Activated CD4-positive, alpha-beta T cell treated with anti-CD3 and anti-CD28 coated beads for 1 hour (primary cell): Measurements from ENCODE around the gene PLPP1.

Source experiments
- DNase-seq: peaks from one replicate; pipeline ENCODE4 v3.0.0-alpha.2; 2020

The PLPP1 gene

GRCh38 chr5:55445791-55446190, 89.0 kb downstream of the PLPP1 start:
- no peak for DNase-seq

- DNase-seq, result no peak
Observed at GRCh38 chr5:55441954-55442353, 92.8 kb downstream of the PLPP1 start.

- DNase-seq, result no peak
Observed at GRCh38 chr5:55441107-55441771, 93.5 kb downstream of the PLPP1 start.

- no peak for DNase-seq
Observed at GRCh38 chr5:55440188-55440646, 94.5 kb downstream of the PLPP1 start.

- no peak for DNase-seq
Observed at GRCh38 chr5:55438998-55439397, 95.8 kb downstream of the PLPP1 start.

- no peak for DNase-seq
Observed at GRCh38 chr5:55437859-55438206, 96.9 kb downstream of the PLPP1 start.

GRCh38 chr5:55437452-55437851, 97.3 kb downstream of the PLPP1 start:
- no peak for DNase-seq

- no peak for DNase-seq
Observed at GRCh38 chr5:55432549-55432948, 102.2 kb downstream of the PLPP1 start.

- no peak for DNase-seq
Observed at GRCh38 chr5:55429613-55430253, 105.0 kb downstream of the PLPP1 start.

GRCh38 chr5:55429221-55429612, 105.5 kb downstream of the PLPP1 start:
- no peak for DNase-seq

- DNase-seq, result no peak
Observed at GRCh38 chr5:55427157-55427556, 107.6 kb downstream of the PLPP1 start.

- DNase-seq, result no peak
Observed at GRCh38 chr5:55426455-55426854, 108.3 kb downstream of the PLPP1 start.

- DNase-seq, result no peak
Observed at GRCh38 chr5:55421074-55421529, 113.7 kb downstream of the PLPP1 start.

- no peak for DNase-seq
Observed at GRCh38 chr5:55418994-55419968, 115.5 kb downstream of the PLPP1 start.

GRCh38 chr5:55416306-55416705, 118.5 kb downstream of the PLPP1 start:
- DNase-seq, result no peak

- DNase-seq, result no peak
Observed at GRCh38 chr5:55415071-55415470, 119.7 kb downstream of the PLPP1 start.

- DNase-seq, result no peak
Observed at GRCh38 chr5:55413644-55414043, 121.1 kb downstream of the PLPP1 start.

GRCh38 chr5:55411876-55412275, 122.9 kb downstream of the PLPP1 start:
- DNase-seq, result no peak

GRCh38 chr5:55410845-55411244, 123.9 kb downstream of the PLPP1 start:
- no peak for DNase-seq

- no peak for DNase-seq
Observed at GRCh38 chr5:55409775-55410174, 125.0 kb downstream of the PLPP1 start.

- DNase-seq, result no peak
Observed at GRCh38 chr5:55407984-55408383, 126.8 kb downstream of the PLPP1 start.

- no peak for DNase-seq
Observed at GRCh38 chr5:55407059-55407684, 127.6 kb downstream of the PLPP1 start.

GRCh38 chr5:55406292-55406691, 128.5 kb downstream of the PLPP1 start:
- no peak for DNase-seq
